Liver (tissue), 9 donors: ENCODE measurements around the gene NAA30. TPM values are rescaled to one million over a fixed set of nuclear protein-coding genes. Genes with fewer than 3 reads are reported as not detected.

Source experiments
- DNase-seq: peaks from one replicate; pipeline ENCODE4 v3.0.0-alpha.2; 2017; ENCODE audit warnings: low spot score
- H3K27ac ChIP-seq, 2 donors: one replicate each; pipeline ENCODE4 v1.7.0; 2013; ENCODE audit warnings: inconsistent platforms in 2 of 2, low read length in 2 of 2, control low read depth in 1 of 2, low read depth in 1 of 2, mild to moderate bottlenecking in 1 of 2
- H3K27me3 ChIP-seq, 4 donors: one replicate each; pipeline versions ENCODE4 v1.6.1 to v1.7.0; 2013; ENCODE audit warnings: low read length in 3 of 4, inconsistent platforms in 1 of 4, mild to moderate bottlenecking in 1 of 4, moderate library complexity in 1 of 4; ENCODE audit not compliant: control insufficient read depth in 4 of 4, insufficient read depth in 4 of 4
- H3K36me3 ChIP-seq, 4 donors: one replicate each; pipeline versions ENCODE4 v1.6.1 to v1.7.0; 2013; ENCODE audit warnings: low read length in 3 of 4, mild to moderate bottlenecking in 3 of 4, low read depth in 1 of 4, moderate library complexity in 1 of 4; ENCODE audit not compliant: control insufficient read depth in 4 of 4, insufficient read depth in 3 of 4
- H3K4me1 ChIP-seq, 4 donors: one replicate each; pipeline versions ENCODE4 v1.6.1 to v1.7.0; 2013; ENCODE audit warnings: low read length in 3 of 4, mild to moderate bottlenecking in 3 of 4, moderate library complexity in 1 of 4; ENCODE audit not compliant: control insufficient read depth in 4 of 4, insufficient read depth in 4 of 4
- H3K4me3 ChIP-seq, 3 donors: one replicate each; pipeline versions ENCODE4 v1.6.1 to v1.7.0; 2013; ENCODE audit warnings: low read length in 3 of 3, control low read depth in 1 of 3, low read depth in 1 of 3, mild to moderate bottlenecking in 1 of 3
- H3K9ac ChIP-seq, 2 donors: one replicate each; pipeline ENCODE4 v1.7.0; 2013; ENCODE audit warnings: low read length in 2 of 2, mild to moderate bottlenecking in 2 of 2, moderate library complexity in 2 of 2, control low read depth in 1 of 2, low read depth in 1 of 2
- H3K9me3 ChIP-seq, 4 donors: one replicate each; pipeline versions ENCODE4 v1.6.1 to v1.7.0; 2013; ENCODE audit warnings: low read length in 3 of 4; ENCODE audit not compliant: control insufficient read depth in 4 of 4
- ATF3 ChIP-seq: IDR thresholded peaks from 2 replicates; pipeline ENCODE4 v1.6.1; 2016; ENCODE audit warnings: antibody characterized with exemption
- CTCF ChIP-seq: fragments of 150-350 bp; IDR thresholded peaks from 2 replicates; pipeline ENCODE4 v1.5.1; 2017; ENCODE audit warnings: improper control_type of control experiment, low read depth, low read length; ENCODE audit not compliant: missing input control
- EGR1 ChIP-seq, 2 donors: IDR thresholded peaks; 2 replicates each; pipeline ENCODE4 v1.6.1; 2016 to 2018; ENCODE audit warnings: antibody characterized with exemption in 2 of 2, low read depth in 2 of 2
- FOXA2 ChIP-seq: IDR thresholded peaks from 2 replicates; pipeline ENCODE4 v1.6.1; 2016; ENCODE audit warnings: antibody characterized with exemption
- GABPA ChIP-seq, 2 donors: IDR thresholded peaks in 1 of 2; conservative IDR thresholded peaks in 1 of 2; 2 replicates each; pipeline ENCODE4 v1.6.1; 2016; ENCODE audit warnings: antibody characterized with exemption in 2 of 2, mild to moderate bottlenecking in 1 of 2, moderate library complexity in 1 of 2
- HNF4A ChIP-seq, 2 donors: conservative IDR thresholded peaks; 2 replicates each; pipeline ENCODE4 v1.6.1; 2016; ENCODE audit warnings: antibody characterized with exemption in 2 of 2, mild to moderate bottlenecking in 2 of 2
- HNF4G ChIP-seq: IDR thresholded peaks from 2 replicates; pipeline ENCODE4 v1.6.1; 2016; ENCODE audit warnings: antibody characterized with exemption
- JUND ChIP-seq, 2 donors: IDR thresholded peaks; 2 replicates each; pipeline ENCODE4 v1.6.1; 2016; ENCODE audit warnings: antibody characterized with exemption in 2 of 2
- MAX ChIP-seq: IDR thresholded peaks from 2 replicates; pipeline ENCODE4 v1.6.1; 2016; ENCODE audit warnings: antibody characterized with exemption
- NR2F2 ChIP-seq: IDR thresholded peaks from 2 replicates; pipeline ENCODE4 v1.6.1; 2016; ENCODE audit warnings: antibody characterized with exemption
- RAD21 ChIP-seq, 2 donors: IDR thresholded peaks; 2 replicates each; pipeline ENCODE4 v1.6.1; 2016; ENCODE audit warnings: antibody characterized with exemption in 2 of 2, mild to moderate bottlenecking in 2 of 2
- REST ChIP-seq: IDR thresholded peaks from 2 replicates; pipeline ENCODE4 v1.6.1; 2016; ENCODE audit warnings: antibody characterized with exemption, mild to moderate bottlenecking
- RXRA ChIP-seq, 2 donors: IDR thresholded peaks; 2 replicates each; pipeline ENCODE4 v1.6.1; 2017 to 2018; ENCODE audit warnings: antibody characterized with exemption in 2 of 2, mild to moderate bottlenecking in 1 of 2
- SP1 ChIP-seq: IDR thresholded peaks from 2 replicates; pipeline ENCODE4 v1.6.1; 2018; ENCODE audit warnings: antibody characterized with exemption, mild to moderate bottlenecking
- YY1 ChIP-seq: IDR thresholded peaks from 2 replicates; pipeline ENCODE4 v1.6.1; 2016; ENCODE audit warnings: antibody characterized with exemption, mild to moderate bottlenecking
- ZBTB33 ChIP-seq: IDR thresholded peaks from 2 replicates; pipeline ENCODE4 v1.6.1; 2016; ENCODE audit warnings: antibody characterized with exemption
- WGBS: extraction: QIAGEN DNeasy Blood & Tissue Kit; methylation state at CpG from one replicate; pipeline ENCODE4 v1.1.7; 2013; 5-methylcytosine and 5-hydroxymethylcytosine counted together
- polyA plus RNA-seq, 2 donors: library from polyadenylated mRNA; stranded (reverse) in 1 of 2; unstranded in 1 of 2; fragments of 200-250 nt in 1 of 2; fragments of >200 nt in 1 of 2; fragmentation: Nextera tagmentation in 1 of 2; extraction: Ambion mirVana in 1 of 2; gene quantifications; one replicate each; pipeline versions ENCODE4 v1.2.1 to v1.2.3, GENCODE V29; 2013 to 2015
- total RNA-seq, 2 donors: library from RNA; depleted of rRNA; stranded (reverse); fragments of >200 nt; gene quantifications; one replicate each; pipeline ENCODE4 v1.2.3, GENCODE V29; 2014
- donor health status: healthy.
- donor health status: healthy.
- donor health status: healthy.
- donor health status: healthy.
- donor health status: healthy.

Gene NAA30
- total and polyA plus RNA-seq, 4 donors, result 5.8 to 19.1 (median 8.2) TPM

GRCh38 chr14:57388067-57388466 lies 2.3 kb upstream of the NAA30 start (continued):
- no peak for TF ChIP-seq REST
- TF ChIP-seq HNF4A (conservative IDR thresholded peaks at IDR 0.05), result no peak

- Histone ChIP-seq H3K4me1 (peaks cover 4 to 32% (median 20%) of the 10 kb centered on the region in 4 donors), H3K36me3 (no peaks in the 10 kb centered on the region), H3K27me3 (no peaks in the 10 kb centered on the region), H3K4me3 (peak overlapping the region; percentile 73 to 87 (median 84)), H3K9me3 (no peaks in the 10 kb centered on the region), H3K27ac (peak overlapping the region; percentile 82 to 89), H3K9ac (peak overlapping the region; percentile 65 to 93)
- WGBS, result 33% methylated on average over 5 of the region's 5 CpGs
- peak; percentile 35 for DNase-seq
- TF ChIP-seq JUND (IDR thresholded peaks at IDR 0.05), result no peak
- TF ChIP-seq RAD21 (IDR thresholded peaks at IDR 0.05), result no peak
- no peak for TF ChIP-seq ATF3
- TF ChIP-seq NR2F2, result no peak
- TF ChIP-seq YY1, result no peak
- no peak for TF ChIP-seq GABPA (IDR thresholded peaks at IDR 0.05 in 1 of 2, conservative IDR thresholded peaks at IDR 0.05 in 1 of 2)
- TF ChIP-seq ZBTB33, result no peak
- TF ChIP-seq HNF4G, result no peak
- TF ChIP-seq SP1, result no peak
- no peak for TF ChIP-seq FOXA2
- no peak for TF ChIP-seq EGR1 (IDR thresholded peaks at IDR 0.05; ENCODE audit: low read depth in 2 of 2)
- no peak for TF ChIP-seq CTCF
- no peak for TF ChIP-seq MAX
- no peak for TF ChIP-seq RXRA (IDR thresholded peaks at IDR 0.05)
These were observed 745 bp upstream of the NAA30 start for GRCh38 chr14:57389646-57390036.
